PC-3 (cell line): Measurements from ENCODE around the gene ALKBH6.

ENCODE experiments used
- EZH2 ChIP-seq: fragments of 300-600 bp; sonication (generic); IDR thresholded peaks from one replicate; pipeline ENCODE4 v1.6.1; 2017; ENCODE audit warnings: antibody characterized with exemption, mild to moderate bottlenecking, low read length; ENCODE audit not compliant: unreplicated experiment
- EZH2phosphoT487 ChIP-seq: fragments of 300-600 bp; sonication (generic); IDR thresholded peaks from 2 replicates; pipeline ENCODE4 v1.6.1; 2018; ENCODE audit warnings: mild to moderate bottlenecking, antibody characterized with exemption, low read length, borderline replicate concordance
- TF ChIP-seq, protein P1 (sequence below): fragments of 300-600 bp; sonication (generic); conservative IDR thresholded peaks from 2 replicates; pipeline ENCODE4 v1.5.1; 2017; ENCODE audit warnings: antibody characterized with exemption, low read depth, mild to moderate bottlenecking, low read length

DNA sequence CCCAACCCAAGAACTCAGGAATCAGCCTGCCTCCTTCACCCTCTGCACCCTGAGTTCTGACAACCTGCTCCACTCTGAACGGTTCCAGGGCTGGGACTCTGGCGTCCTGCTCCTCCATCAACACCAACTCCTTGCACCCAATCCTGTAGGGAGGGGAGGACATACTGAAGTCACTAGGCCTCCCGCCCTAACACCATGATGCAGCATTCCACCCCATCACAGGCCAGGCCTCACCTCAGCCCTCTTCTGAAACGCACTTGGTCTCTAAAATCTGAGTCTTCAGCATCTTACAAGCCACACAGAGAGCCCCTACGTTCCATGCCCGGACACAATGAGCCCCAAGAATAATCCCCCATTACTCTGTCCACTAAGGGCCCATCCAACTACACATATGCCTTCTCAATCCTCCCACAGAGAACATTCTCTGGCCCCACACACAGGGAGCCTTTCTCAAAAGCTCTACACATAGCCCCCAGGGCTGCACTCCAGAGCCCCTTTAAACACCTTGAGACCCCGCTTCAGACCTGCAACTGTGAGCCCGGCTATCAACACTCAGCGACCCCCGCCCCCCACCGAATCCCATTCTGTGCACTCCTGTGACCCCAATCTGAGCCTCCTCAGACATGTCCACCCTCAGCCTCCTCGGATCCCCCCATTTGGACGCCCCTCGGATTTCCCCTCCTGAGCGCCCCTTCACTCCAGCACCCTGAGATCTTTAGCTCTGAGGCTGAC, 567 bp downstream of the ALKBH6 start:
- TF ChIP-seq, protein P1, sequence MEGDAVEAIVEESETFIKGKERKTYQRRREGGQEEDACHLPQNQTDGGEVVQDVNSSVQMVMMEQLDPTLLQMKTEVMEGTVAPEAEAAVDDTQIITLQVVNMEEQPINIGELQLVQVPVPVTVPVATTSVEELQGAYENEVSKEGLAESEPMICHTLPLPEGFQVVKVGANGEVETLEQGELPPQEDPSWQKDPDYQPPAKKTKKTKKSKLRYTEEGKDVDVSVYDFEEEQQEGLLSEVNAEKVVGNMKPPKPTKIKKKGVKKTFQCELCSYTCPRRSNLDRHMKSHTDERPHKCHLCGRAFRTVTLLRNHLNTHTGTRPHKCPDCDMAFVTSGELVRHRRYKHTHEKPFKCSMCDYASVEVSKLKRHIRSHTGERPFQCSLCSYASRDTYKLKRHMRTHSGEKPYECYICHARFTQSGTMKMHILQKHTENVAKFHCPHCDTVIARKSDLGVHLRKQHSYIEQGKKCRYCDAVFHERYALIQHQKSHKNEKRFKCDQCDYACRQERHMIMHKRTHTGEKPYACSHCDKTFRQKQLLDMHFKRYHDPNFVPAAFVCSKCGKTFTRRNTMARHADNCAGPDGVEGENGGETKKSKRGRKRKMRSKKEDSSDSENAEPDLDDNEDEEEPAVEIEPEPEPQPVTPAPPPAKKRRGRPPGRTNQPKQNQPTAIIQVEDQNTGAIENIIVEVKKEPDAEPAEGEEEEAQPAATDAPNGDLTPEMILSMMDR = no peak
- TF ChIP-seq EZH2 (no peak), EZH2phosphoT487 (no peak)
